NOMO-1 treated with DMSO at 0.1 percent for 48 hours (cell line): ENCODE data around the gene DHRS3.
"Not testable (repeated sequence)": the region's sequence is repeated elsewhere in the genome, so short reads cannot be mapped to it uniquely, and the experiment has no call there.

Experiments used
- DNase-seq: peaks from one replicate; lab custom pipeline; 2025; ENCODE audit not compliant: unreplicated experiment; lab: John Stamatoyannopoulos, UW

Gene DHRS3

GRCh38 chr1:12580054-12580887, 37.7 kb downstream of the DHRS3 start:
- DNase-seq, result no peak

GRCh38 chr1:12578860-12579422, 39.1 kb downstream of the DHRS3 start:
- no peak for DNase-seq

- no peak for DNase-seq
These were observed 41.0 kb downstream of the DHRS3 start for GRCh38 chr1:12577020-12577419.

GRCh38 chr1:12574757-12575139, 43.3 kb downstream of the DHRS3 start:
- no peak for DNase-seq

- no peak for DNase-seq
These were observed 44.8 kb downstream of the DHRS3 start for GRCh38 chr1:12573015-12573825.

- DNase-seq, result no peak
These were observed 45.5 kb downstream of the DHRS3 start for GRCh38 chr1:12572522-12572921.

- DNase-seq, result no peak
These were observed 47.7 kb downstream of the DHRS3 start for GRCh38 chr1:12570291-12570690.

GRCh38 chr1:12568009-12568767, 49.8 kb downstream of the DHRS3 start:
- DNase-seq, result no peak

- no peak for DNase-seq
These were observed 50.7 kb downstream of the DHRS3 start for GRCh38 chr1:12567288-12567819.

GRCh38 chr1:12566484-12567287, 51.3 kb downstream of the DHRS3 start:
- DNase-seq, result no peak

- DNase-seq, result no peak
These were observed 52.1 kb downstream of the DHRS3 start for GRCh38 chr1:12565966-12566352.

- no peak for DNase-seq
These were observed 52.7 kb downstream of the DHRS3 start for GRCh38 chr1:12565094-12565965.

GRCh38 chr1:12564251-12564650, 53.8 kb downstream of the DHRS3 start:
- not testable (repeated sequence) for DNase-seq

- no peak for DNase-seq
These were observed 54.9 kb downstream of the DHRS3 start for GRCh38 chr1:12562955-12563576.

- no peak for DNase-seq
These were observed 56.9 kb downstream of the DHRS3 start for GRCh38 chr1:12561121-12561520.

GRCh38 chr1:12556957-12557935, 60.8 kb downstream of the DHRS3 start:
- no peak for DNase-seq

- no peak for DNase-seq
These were observed 61.6 kb downstream of the DHRS3 start for GRCh38 chr1:12556368-12556930.
